ENCODE results near the gene COL6A5.

GRCh38 chr3:130465521-130465920 is 120.0 kb downstream of the COL6A5 start:
- TF ChIP-seq CTCF (IDR thresholded peaks at IDR 0.05) (no peak), POLR2A (IDR thresholded peaks at IDR 0.05) (no peak)

Data from lower leg skin (tissue), 3 donors.